T-helper 2 cell (primary cell): Measurements from ENCODE around the gene HAND2.

Experiments
- DNase-seq, 5 experiments: peaks; one replicate each; pipeline versions ENCODE4 v3.0.0 to v3.0.0-alpha.2; 2012 to 2022

HAND2 gene

DNA sequence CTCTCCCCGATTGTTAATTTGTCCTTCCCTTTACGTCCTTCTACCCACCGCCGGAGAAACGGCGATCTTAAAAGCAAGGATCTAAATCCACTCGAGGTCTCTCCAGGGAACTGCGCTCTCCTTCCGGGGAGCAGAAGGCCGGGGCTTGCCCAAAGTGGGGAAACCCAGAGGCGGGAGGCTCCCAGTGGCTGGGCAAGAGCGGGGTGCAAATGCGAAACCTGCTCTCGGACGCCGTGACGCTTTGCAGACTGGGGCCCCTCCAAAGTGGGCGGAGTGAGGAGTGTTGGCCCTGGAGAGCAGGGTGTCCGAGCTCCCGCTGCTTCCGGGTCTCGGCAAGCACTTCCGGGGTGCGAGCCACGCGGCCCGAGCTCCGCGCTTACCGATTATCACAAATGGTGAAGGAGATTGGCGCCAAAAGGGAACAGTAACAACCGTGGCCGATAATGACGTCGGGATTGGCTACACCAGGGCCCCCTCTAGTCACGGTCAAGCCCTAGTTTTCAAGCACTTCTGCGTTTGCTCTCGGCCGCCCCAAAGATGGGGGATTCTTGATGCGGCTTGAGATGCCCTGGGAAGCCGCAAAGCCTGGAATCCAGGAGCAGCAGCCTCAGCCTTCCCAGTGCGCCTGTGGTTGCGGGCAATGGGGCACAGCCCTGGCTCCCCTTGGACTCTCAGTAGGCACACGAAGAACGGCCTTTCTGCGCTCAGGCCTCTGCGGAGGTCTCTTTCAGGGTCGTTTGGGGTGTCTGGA is 29.0 kb downstream of the HAND2 start:
- DNase-seq: no peak

DNA sequence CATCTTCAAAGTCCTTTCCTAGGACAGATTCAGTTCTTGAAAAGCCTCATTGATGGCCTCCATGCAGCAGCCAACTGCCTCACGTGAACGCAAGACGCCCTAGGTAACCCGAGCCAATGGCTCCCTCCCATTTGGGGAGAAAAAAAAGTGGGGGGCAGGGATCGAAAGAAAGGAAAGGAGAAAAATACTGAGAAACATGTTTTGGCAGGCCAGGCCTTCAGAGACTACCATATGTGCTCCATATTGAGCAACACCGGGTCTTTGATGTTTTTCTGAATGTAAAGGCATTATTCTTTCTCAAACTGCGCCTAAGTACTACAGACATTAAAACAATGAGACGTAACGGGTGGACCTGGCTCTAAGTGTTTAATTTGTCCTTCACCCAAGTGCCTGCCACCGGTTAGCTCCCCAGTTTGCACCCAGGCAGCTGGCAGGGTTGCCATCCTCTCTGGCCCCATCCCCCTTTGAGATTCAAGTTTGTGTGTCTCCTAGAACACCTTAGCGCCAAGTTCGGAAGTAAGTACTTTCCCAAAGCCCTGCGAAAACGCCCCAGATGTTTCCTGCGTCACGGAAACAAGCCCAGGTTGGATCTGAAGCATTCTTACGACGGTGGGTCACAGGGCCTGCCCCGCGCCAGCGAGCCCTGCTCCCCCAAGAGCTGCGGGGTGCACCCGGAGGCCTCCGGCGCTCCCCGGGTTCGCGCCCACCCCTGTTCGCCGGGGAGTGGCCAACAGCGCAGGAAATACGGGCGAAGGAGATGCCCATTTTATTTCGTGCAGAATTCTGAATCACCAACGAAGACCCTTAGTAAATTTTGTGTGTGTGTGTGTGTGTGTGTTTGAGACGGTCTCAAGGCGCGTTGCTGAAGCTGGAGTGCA is 30.1 kb downstream of the HAND2 start:
- DNase-seq: no peak

DNA sequence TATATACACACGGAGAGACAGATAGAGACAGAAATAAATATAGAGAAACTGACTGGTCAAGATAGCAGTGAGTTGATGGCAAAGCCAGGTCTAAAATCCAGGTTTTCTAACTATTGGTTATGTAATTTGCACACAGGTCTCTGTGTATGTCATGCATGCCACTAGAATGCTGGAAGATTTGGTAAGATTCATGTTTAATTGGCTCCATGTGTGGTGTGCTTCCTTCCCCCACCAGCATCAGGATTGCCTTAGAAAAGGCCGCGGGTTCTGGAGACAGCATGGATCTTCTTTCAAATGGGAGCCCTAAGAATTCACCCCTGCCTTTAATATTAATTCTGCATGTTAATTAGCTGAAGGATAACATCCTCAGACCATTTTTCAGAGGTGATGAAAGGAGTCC is 31.3 kb downstream of the HAND2 start:
- DNase-seq: no peak

DNA sequence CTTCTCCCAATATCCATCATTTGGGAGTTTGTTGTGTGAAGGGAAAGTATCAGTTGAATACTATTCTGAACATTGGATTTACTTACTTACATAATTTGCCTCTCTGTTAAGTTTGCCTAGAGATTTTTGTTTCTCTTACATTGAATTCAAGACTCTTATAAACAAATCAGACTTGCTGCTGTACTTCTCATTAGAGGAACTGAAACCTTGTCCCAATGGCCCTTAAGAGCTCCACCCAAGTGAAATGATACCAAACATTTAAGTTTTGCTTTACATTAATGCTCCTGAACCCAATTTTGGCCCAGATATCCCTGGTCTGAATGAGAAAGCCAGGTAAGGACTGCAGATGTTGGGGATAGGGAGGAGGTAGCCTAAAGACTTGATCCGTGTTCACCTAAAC is 32.0 kb downstream of the HAND2 start:
- no peak for DNase-seq

DNA sequence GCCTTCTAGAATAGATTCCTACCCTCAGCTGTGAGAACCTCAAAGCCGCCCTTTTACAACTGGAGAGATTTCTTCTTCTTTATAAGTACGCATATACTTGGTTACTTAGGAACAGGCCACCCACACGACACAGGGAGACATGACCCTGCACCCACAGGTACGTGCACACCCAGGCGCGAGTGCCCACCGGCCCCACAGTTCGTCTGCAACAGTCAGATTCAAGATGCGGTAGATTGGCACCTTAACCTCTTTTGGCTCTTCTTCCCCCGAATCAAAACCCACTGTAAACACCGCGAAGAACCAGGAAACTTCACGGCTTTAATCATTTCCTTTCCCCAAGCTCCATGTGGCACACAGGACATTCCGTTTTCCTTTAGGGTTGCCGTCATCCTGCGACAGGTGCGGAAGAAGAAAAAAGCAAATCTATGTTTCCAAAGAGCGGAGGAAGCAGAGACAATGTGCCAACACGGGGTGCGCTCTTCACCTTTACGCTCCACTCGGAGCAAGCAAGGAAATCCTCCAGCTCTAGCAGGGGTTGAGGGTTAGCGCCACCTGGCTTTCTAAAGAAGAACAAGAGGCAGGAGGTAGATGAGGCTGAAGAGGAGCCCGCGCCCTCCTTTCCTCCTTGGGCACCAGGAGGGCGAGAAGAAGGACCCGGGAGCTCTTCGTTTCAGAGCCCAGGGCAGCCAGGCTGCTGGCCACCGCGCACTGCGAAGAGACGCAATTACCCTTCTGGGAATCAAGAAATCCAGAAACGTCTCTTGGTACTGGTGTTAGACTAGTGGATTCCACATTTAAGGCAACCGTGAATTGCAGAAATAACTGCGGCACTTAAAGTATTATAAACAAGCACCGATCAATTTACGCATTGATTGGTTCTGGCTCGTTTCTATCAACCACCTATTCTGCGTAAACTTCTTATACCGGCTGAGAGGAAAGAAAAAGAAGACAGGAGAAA is 35.7 kb downstream of the HAND2 start:
- peak in 4 of 5 experiments; percentile 21 to 82 (median 40) for DNase-seq

- DNase-seq: no peak
These were observed 37.0 kb downstream of the HAND2 start for GRCh38 chr4:173493041-173493440.

DNA sequence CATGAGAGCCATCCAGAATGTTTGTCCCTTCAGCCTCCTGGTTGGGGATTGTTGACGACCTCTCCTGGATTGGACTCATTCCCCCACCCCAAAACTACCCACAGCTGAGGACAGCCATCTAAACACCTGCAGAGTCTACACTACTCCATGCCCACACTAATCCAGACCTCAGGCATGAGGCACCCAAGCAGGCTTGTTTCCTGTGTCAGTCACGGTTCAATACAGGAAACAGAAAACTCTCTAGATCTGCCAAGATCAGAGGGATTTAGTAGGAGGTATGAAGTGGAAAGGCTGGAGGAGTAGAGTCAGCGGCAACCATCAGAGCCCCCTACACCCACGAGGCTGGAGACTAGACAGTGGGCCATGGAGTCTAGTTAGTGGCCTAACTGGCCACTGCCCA is 37.7 kb downstream of the HAND2 start:
- DNase-seq: no peak

DNA sequence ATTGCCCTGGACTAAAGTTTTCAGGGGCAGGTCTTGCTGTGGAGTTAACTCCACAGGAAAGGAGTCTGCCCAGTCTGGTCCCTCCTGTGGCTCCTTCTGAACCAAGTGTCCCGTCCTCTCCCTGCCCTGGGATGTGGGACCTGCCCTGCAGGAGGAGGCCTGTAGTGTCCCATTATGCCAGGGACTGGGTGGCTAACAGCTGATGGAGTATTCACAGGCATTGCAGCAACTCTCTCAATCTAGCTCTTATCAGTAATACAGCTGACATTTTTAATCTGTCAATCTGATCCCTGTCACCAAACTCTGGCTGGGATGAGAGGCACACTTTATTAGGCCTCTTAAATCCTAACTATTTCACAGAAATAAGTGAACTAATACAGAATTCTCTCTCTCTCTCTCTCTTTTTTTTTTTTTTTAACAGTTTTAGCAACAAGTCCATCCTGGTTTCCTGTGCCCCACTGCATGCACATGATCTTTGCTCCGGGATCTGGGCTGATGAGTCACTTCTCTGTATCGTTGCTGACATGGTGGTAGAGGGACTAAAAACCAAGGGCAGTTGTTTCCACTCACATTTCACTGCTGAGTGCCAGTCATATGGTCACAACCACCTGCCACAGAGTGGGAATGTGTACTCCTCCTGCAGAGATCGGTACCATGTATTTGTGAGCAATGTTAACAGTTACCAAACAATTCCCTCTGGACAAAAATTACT is 39.1 kb downstream of the HAND2 start:
- no peak for DNase-seq

DNA sequence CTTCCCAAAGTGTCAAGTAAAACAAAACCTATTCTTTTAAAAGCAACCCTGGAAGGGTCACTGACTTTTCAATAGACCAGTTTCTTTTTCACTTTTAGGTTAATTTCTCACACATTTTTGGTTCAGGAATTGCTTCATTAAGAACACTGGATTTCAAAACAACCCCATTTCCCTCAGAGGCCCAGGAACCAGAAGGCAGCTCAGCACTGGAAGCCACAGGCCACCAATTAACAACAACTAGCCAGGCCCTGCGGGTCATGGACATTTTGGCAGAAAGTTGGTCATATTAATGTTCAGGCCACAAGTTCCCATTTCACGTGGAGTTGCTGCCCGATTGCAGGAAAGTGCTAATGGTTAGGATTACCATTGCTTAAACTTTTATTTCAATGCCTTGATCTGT is 39.8 kb downstream of the HAND2 start:
- no peak for DNase-seq

GRCh38 chr4:173489514-173489913 is 40.5 kb downstream of the HAND2 start:
- no peak for DNase-seq

DNA sequence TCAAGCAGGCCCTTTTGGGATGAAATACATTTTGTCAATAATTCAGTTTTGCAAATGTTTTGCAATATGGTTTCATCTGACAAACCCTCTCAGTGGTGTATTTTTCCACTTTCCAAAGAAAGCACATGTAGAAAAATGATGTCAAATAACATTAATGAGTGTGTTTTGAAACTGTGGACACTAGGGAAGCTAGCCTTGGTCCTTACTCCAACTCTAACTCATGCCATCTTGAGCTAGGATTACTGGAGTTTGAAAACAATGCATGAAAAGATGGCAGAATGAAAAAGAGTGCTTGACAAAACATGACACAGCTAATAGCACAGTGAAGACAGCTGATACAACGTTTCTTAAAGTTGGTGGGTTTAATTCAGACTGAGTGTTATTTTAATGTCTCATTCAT is 41.4 kb downstream of the HAND2 start:
- no peak for DNase-seq

DNA sequence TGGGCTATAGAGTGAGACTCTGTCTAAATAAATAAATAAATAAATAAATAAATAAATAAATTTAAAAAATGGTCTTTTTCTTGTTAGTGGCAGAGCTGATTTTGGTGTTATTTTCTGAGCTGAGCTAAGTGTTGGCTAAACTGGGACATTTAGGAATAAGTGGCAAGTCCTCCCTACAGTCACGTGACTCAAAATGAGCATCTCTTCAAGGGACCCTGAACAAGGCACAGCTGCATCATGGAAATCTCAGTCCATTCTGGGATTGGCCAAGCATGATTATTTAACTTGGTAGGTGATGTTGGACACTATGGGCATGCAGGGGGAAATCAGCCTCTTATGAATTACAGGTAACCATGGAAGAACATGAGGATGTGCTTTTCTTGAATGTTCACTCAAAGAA is 42.0 kb downstream of the HAND2 start:
- no peak for DNase-seq

- no peak for DNase-seq
These were observed 43.2 kb downstream of the HAND2 start for GRCh38 chr4:173486714-173487392.

DNA sequence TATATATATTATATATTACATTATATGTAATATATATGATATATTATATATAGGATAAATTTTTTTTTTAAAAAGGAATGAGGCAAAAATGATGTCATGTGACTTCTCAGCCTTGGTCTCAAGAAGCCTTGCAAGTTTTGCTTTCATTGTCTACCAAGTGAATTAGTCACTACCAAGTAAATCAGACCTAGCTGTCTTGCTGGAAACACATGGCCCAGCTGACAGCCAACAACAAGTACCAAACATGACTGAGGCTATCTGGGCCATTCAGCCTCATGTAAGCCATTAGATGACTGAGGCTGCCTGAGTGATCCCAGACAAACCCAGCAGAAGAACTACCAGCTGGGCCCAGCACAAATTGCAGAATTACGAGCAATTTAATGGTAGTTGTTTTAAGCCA is 44.9 kb downstream of the HAND2 start:
- DNase-seq: peak in 1 of 5 experiments; percentile 29

GRCh38 chr4:173482330-173482931 is 47.6 kb downstream of the HAND2 start:
- no peak for DNase-seq

- no peak for DNase-seq
These were observed 51.1 kb downstream of the HAND2 start for GRCh38 chr4:173478913-173479283.

DNA sequence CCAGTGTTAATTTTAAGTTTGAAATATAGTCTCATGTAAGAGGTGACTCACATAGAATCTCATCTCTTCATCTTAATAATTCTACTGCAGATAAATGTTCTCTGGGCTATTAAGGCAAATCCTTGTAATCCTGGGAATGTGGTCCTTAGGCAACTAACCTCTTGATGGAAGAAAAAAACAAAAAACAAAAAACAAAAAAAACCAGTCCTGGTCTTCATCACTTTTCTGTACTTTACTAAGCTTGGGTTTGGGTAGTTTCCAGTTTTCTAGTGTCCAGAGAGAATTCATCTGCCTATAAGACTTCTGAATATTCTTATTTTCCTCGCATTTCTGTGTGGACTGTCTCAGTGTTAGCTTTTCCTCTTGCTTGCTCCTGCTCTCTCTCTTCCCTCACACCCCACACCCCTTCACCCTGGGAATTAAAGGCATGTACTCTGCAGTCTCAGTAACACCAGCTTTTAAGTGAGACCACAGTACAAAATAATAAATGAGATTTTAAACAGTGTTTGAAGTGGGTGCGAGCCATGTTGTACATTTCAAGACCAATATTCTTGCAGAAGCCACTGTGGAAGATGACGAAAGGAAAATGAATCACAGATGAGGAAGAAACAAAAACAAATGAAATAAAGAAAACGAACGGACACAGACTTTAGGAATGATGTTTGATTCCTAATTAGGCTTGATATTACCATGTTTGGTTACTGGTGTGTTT is 51.7 kb downstream of the HAND2 start:
- DNase-seq: no peak

- DNase-seq: no peak
These were observed 53.0 kb downstream of the HAND2 start for GRCh38 chr4:173477016-173477415.
